ENCODE measurements around the gene MED8. TPM values are rescaled to one million over a fixed set of nuclear protein-coding genes. Genes with fewer than 3 reads are reported as not detected.

MED8 gene
- total and polyA plus RNA-seq, 9 of the 15 experiments (the other 6 are each of a cell fraction or from before 2014, with no cell fraction given): 23.0 to 120 (median 56.4) TPM

GRCh38 chr1:43344267-43344850 lies 45.2 kb downstream of the MED8 start (continued):
- TF ChIP-seq, protein P1, sequence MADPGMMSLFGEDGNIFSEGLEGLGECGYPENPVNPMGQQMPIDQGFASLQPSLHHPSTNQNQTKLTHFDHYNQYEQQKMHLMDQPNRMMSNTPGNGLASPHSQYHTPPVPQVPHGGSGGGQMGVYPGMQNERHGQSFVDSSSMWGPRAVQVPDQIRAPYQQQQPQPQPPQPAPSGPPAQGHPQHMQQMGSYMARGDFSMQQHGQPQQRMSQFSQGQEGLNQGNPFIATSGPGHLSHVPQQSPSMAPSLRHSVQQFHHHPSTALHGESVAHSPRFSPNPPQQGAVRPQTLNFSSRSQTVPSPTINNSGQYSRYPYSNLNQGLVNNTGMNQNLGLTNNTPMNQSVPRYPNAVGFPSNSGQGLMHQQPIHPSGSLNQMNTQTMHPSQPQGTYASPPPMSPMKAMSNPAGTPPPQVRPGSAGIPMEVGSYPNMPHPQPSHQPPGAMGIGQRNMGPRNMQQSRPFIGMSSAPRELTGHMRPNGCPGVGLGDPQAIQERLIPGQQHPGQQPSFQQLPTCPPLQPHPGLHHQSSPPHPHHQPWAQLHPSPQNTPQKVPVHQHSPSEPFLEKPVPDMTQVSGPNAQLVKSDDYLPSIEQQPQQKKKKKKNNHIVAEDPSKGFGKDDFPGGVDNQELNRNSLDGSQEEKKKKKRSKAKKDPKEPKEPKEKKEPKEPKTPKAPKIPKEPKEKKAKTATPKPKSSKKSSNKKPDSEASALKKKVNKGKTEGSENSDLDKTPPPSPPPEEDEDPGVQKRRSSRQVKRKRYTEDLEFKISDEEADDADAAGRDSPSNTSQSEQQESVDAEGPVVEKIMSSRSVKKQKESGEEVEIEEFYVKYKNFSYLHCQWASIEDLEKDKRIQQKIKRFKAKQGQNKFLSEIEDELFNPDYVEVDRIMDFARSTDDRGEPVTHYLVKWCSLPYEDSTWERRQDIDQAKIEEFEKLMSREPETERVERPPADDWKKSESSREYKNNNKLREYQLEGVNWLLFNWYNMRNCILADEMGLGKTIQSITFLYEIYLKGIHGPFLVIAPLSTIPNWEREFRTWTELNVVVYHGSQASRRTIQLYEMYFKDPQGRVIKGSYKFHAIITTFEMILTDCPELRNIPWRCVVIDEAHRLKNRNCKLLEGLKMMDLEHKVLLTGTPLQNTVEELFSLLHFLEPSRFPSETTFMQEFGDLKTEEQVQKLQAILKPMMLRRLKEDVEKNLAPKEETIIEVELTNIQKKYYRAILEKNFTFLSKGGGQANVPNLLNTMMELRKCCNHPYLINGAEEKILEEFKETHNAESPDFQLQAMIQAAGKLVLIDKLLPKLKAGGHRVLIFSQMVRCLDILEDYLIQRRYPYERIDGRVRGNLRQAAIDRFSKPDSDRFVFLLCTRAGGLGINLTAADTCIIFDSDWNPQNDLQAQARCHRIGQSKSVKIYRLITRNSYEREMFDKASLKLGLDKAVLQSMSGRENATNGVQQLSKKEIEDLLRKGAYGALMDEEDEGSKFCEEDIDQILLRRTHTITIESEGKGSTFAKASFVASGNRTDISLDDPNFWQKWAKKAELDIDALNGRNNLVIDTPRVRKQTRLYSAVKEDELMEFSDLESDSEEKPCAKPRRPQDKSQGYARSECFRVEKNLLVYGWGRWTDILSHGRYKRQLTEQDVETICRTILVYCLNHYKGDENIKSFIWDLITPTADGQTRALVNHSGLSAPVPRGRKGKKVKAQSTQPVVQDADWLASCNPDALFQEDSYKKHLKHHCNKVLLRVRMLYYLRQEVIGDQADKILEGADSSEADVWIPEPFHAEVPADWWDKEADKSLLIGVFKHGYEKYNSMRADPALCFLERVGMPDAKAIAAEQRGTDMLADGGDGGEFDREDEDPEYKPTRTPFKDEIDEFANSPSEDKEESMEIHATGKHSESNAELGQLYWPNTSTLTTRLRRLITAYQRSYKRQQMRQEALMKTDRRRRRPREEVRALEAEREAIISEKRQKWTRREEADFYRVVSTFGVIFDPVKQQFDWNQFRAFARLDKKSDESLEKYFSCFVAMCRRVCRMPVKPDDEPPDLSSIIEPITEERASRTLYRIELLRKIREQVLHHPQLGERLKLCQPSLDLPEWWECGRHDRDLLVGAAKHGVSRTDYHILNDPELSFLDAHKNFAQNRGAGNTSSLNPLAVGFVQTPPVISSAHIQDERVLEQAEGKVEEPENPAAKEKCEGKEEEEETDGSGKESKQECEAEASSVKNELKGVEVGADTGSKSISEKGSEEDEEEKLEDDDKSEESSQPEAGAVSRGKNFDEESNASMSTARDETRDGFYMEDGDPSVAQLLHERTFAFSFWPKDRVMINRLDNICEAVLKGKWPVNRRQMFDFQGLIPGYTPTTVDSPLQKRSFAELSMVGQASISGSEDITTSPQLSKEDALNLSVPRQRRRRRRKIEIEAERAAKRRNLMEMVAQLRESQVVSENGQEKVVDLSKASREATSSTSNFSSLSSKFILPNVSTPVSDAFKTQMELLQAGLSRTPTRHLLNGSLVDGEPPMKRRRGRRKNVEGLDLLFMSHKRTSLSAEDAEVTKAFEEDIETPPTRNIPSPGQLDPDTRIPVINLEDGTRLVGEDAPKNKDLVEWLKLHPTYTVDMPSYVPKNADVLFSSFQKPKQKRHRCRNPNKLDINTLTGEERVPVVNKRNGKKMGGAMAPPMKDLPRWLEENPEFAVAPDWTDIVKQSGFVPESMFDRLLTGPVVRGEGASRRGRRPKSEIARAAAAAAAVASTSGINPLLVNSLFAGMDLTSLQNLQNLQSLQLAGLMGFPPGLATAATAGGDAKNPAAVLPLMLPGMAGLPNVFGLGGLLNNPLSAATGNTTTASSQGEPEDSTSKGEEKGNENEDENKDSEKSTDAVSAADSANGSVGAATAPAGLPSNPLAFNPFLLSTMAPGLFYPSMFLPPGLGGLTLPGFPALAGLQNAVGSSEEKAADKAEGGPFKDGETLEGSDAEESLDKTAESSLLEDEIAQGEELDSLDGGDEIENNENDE (IDR thresholded peaks at IDR 0.05; ENCODE audit: low read depth, low read length): no peak
- TF ChIP-seq E2F8 (IDR thresholded peaks at IDR 0.05; ENCODE audit: low read depth, partially characterized antibody): no peak
- no peak for TF ChIP-seq RFX1 (IDR thresholded peaks at IDR 0.05)
- TF ChIP-seq ETV5 (CRISPR knock-in tag; IDR thresholded peaks at IDR 0.05; ENCODE audit: low read depth): no peak
- TF ChIP-seq RNF219 (CRISPR knock-in tag; IDR thresholded peaks at IDR 0.05): no peak
- TF ChIP-seq SRSF1 (IDR thresholded peaks at IDR 0.05; ENCODE audit: low read depth, low read length): no peak
- no peak for TF ChIP-seq PYGO2 (tag; IDR thresholded peaks at IDR 0.05)
- TF ChIP-seq ZNF561 (CRISPR knock-in tag; conservative IDR thresholded peaks at IDR 0.05): no peak
- peak; percentile 24; the same call in 1 of the 2 replicates for TF ChIP-seq DPF2 (IDR thresholded peaks at IDR 0.05)
- no peak for TF ChIP-seq MIER1 (IDR thresholded peaks at IDR 0.05; ENCODE audit: low read depth)
- peak; percentile 94 for TF ChIP-seq MEF2D (tag; conservative IDR thresholded peaks at IDR 0.05; ENCODE audit: low read depth)
